Endothelial cell of umbilical vein (primary cell): Measurements from ENCODE around the gene CORO1A. TPM values are rescaled to one million over a fixed set of nuclear protein-coding genes. Genes with fewer than 3 reads are reported as not detected.

Experiments
- BruUV-seq: library from RNA; stranded (reverse); fragments of 400-500 nt; replicated peaks from 2 replicates; lab custom pipeline; 2021; lab: Mats Ljungman, UMichigan
- CTCF ChIA-PET: fragments of 300-600, 350-600 bp; sonication (Branson Sonifier 250); formaldehyde crosslinking; loops from one replicate; lab custom pipeline; 2021; ENCODE audit warnings: antibody characterized with exemption, inconsistent platforms; lab: Charles Lee
- POLR2A ChIA-PET: fragments of 300-600, 350-600 bp; sonication (Branson Sonifier 250); formaldehyde crosslinking; loops from one replicate; lab custom pipeline; 2021; ENCODE audit warnings: antibody characterized with exemption, inconsistent platforms; lab: Charles Lee
- DNase-seq: peaks from one replicate; pipeline ENCODE4 v3.0.0-alpha.2; 2011; ENCODE audit warnings: low read depth, low spot score
- FAIRE-seq: peaks from 2 replicates; lab custom pipeline; 2011; peaks lifted over from hg19 to GRCh38; lab: Jason Lieb, UNC
- H2AFZ ChIP-seq: 2 replicates; pipeline ENCODE4 v1.6.0; 2012; ENCODE audit warnings: low read depth, low read length, control low read depth, inconsistent platforms
- H3K27ac ChIP-seq: 2 replicates; pipeline ENCODE4 v1.5.1; 2011; ENCODE audit warnings: low read depth, mild to moderate bottlenecking, control low read depth, low read length, moderate library complexity; ENCODE audit not compliant: insufficient read depth
- H3K27me3 ChIP-seq, 2 experiments: 2 replicates each; pipeline versions ENCODE4 v1.6.0 to v1.6.1; 2011; ENCODE audit warnings: low read length in 2 of 2, mixed read lengths in 1 of 2; ENCODE audit not compliant: control insufficient read depth in 2 of 2, insufficient read depth in 2 of 2
- H3K36me3 ChIP-seq, 2 experiments: 2 replicates in 1 of 2; 3 replicates in 1 of 2; pipeline ENCODE4 v1.5.1; 2011; ENCODE audit warnings: low read length in 2 of 2, mild to moderate bottlenecking in 1 of 2, moderate library complexity in 1 of 2; ENCODE audit not compliant: control insufficient read depth in 2 of 2, insufficient read depth in 2 of 2; ENCODE audit errors: extremely low read depth in 1 of 2
- H3K4me1 ChIP-seq: 3 replicates; pipeline ENCODE4 v1.5.1; 2011; ENCODE audit warnings: mild to moderate bottlenecking, low read length; ENCODE audit not compliant: control insufficient read depth, insufficient read depth; ENCODE audit errors: extremely low read depth
- H3K4me2 ChIP-seq: 2 replicates; pipeline ENCODE4 v1.6.1; 2011; ENCODE audit warnings: low read length, control low read depth, mixed read lengths; ENCODE audit not compliant: insufficient read depth
- H3K4me3 ChIP-seq, 3 experiments: fragments of 200-600 bp in 1 of 3; sonication (generic), shearing (Covaris generic) in 1 of 3; replicated peaks in 1 of 3; 2 replicates each; pipeline ENCODE4 v1.5.1; 2011 to 2016; ENCODE audit warnings: control low read depth in 3 of 3, low read length in 3 of 3, mild to moderate bottlenecking in 2 of 3, inconsistent platforms in 1 of 3, low read depth in 1 of 3, moderate library complexity in 1 of 3; ENCODE audit not compliant: insufficient read depth in 1 of 3
- H3K79me2 ChIP-seq: 2 replicates; pipeline ENCODE4 v1.6.0; 2012; ENCODE audit warnings: low read length, inconsistent platforms; ENCODE audit not compliant: control insufficient read depth, insufficient read depth
- H3K9ac ChIP-seq: replicated peaks from 2 replicates; pipeline ENCODE3; 2011; ENCODE audit warnings: low read length, control low read depth; ENCODE audit not compliant: insufficient read depth; ENCODE audit errors: extremely low read depth
- H3K9me1 ChIP-seq: replicated peaks from 3 replicates; pipeline ENCODE4 v1.6.0; 2011; ENCODE audit warnings: mild to moderate bottlenecking, low read length; ENCODE audit not compliant: control insufficient read depth, insufficient read depth; ENCODE audit errors: extremely low read depth
- H3K9me3 ChIP-seq: replicated peaks from 2 replicates; pipeline ENCODE4 v1.5.1; 2012; ENCODE audit warnings: low read length, inconsistent platforms; ENCODE audit not compliant: control insufficient read depth, insufficient read depth
- H4K20me1 ChIP-seq: replicated peaks from 2 replicates; pipeline ENCODE3; 2011; ENCODE audit warnings: mild to moderate bottlenecking, low read length; ENCODE audit not compliant: control insufficient read depth, insufficient read depth; ENCODE audit errors: extremely low read depth
- EZH2 ChIP-seq: IDR thresholded peaks from 2 replicates; pipeline ENCODE4 v1.6.1; 2012; ENCODE audit warnings: borderline replicate concordance, low read depth, mild to moderate bottlenecking, moderate library complexity, low read length, inconsistent platforms; ENCODE audit not compliant: severe bottlenecking
- FOS ChIP-seq: IDR thresholded peaks from 2 replicates; pipeline ENCODE4 v1.6.1; 2011; ENCODE audit warnings: mild to moderate bottlenecking, low read length, moderate library complexity, borderline replicate concordance; ENCODE audit not compliant: insufficient read depth
- GATA2 ChIP-seq: IDR thresholded peaks from 2 replicates; pipeline ENCODE4 v1.7.0; 2011; ENCODE audit warnings: low read depth, mild to moderate bottlenecking, moderate library complexity, mixed read lengths, low read length; ENCODE audit not compliant: insufficient read length, insufficient read depth
- JUN ChIP-seq: IDR thresholded peaks from 2 replicates; pipeline ENCODE4 v1.6.1; 2011; ENCODE audit warnings: borderline replicate concordance, low read depth; ENCODE audit not compliant: insufficient read length, insufficient read depth
- MYC ChIP-seq: IDR thresholded peaks from one replicate; pipeline ENCODE4 v1.6.1; 2011; ENCODE audit warnings: mild to moderate bottlenecking, low read depth, low read length
- POLR2A ChIP-seq: IDR thresholded peaks from 2 replicates; pipeline ENCODE4 v1.6.1; 2012; ENCODE audit warnings: low read depth, mild to moderate bottlenecking, control low read depth, low read length
- POLR2AphosphoS5 ChIP-seq: IDR thresholded peaks from 2 replicates; pipeline ENCODE4 v1.6.1; 2012; ENCODE audit warnings: low read depth, mild to moderate bottlenecking, control low read depth, low read length, moderate library complexity; ENCODE audit not compliant: insufficient read depth
- dilution Hi-C: fragments of 300-500 bp; cut with MboI; formaldehyde crosslinking; loops from one replicate; pipeline ENCODE4 v1.15.0; 2019; ENCODE audit warnings: low sequenced_read_pairs; ENCODE audit not compliant: extremely low pct_ligation_motif_present
- intact Hi-C: fragments of 100-400 bp; cut with micrococcal nuclease; formaldehyde crosslinking; loops from one replicate; pipeline ENCODE4 v1.10.0; 2022
- polyA plus RNA-seq, 4 experiments: library from polyadenylated mRNA; depleted of rRNA in 3 of 4; stranded (reverse) in 3 of 4; unstranded in 1 of 4; fragments of >200 nt; gene quantifications; 2 replicates each; pipeline versions ENCODE4 v1.2.1 to v1.2.3, GENCODE V29; 2011 to 2012; ENCODE audit warnings: missing spikeins in 1 of 4
- total RNA-seq: library from RNA; stranded (reverse); gene quantifications from 2 replicates; pipeline ENCODE4 v1.2.3, GENCODE V29; 2021
- TF ChIP-seq, protein P1 (sequence below), 2 donors: IDR thresholded peaks; 1 replicate in 1 of 2; 2 replicates in 1 of 2; pipeline ENCODE4 v1.5.1; 2011; ENCODE audit warnings: low read length in 2 of 2, mild to moderate bottlenecking in 2 of 2, moderate library complexity in 2 of 2, control low read depth in 1 of 2, inconsistent platforms in 1 of 2, low read depth in 1 of 2; ENCODE audit not compliant: insufficient read depth in 1 of 2; ENCODE audit errors: extremely low read depth in 1 of 2
- TF ChIP-seq, protein P2 (sequence below): IDR thresholded peaks from 2 replicates; pipeline ENCODE4 v1.6.1; 2011; ENCODE audit not compliant: insufficient read depth, insufficient read length

CORO1A gene
- total and polyA plus RNA-seq, 2 donors (not counting 3 experiments of a cell fraction or from before 2014, with no cell fraction given) = 6.1 to 6.4 TPM

DNA sequence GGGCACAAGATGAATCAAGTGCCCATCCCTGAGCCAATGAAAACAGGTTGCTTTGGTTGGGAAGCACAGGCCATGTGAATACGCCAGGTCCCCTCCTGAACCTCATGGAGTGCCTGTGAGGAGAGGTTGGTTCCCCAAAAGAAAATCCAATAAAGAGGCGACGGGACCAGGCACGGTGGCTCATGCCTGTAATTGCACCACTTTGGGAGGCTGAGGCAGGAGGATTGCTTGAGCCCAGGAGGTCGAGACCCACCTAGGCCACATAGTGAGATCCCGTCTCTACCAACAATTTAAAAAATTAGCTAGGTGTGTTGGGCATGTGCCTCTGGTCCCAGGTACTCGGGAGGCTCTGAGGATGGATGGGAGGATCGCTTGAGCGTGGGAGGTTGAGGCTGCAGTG lies 3.5 kb upstream of the CORO1A start:
- no peak overlapping the region for H3K27ac ChIP-seq
- dilution Hi-C loops = no loop called here
- no peak for FAIRE-seq
- peaks cover 5% of the 10 kb centered on the region for H3K4me1 ChIP-seq
- no peaks in the 10 kb centered on the region for H3K79me2 ChIP-seq
- CTCF ChIA-PET = interaction anchor here (0.6 to 1.4 kb wide), 2 partner anchors 88 to 552 kb away, joined by 3 to 5 read pairs; partner anchors contain the start of gene TBX6
- no peak overlapping the region for H3K4me2 ChIP-seq
- no peak overlapping the region for H3K9ac ChIP-seq
- POLR2A ChIA-PET = no interaction called here
- TF ChIP-seq POLR2AphosphoS5 (no peak), POLR2A (no peak), JUN (no peak), MYC (no peak), FOS (no peak), EZH2 (no peak), GATA2 (no peak)
- TF ChIP-seq, protein P1, sequence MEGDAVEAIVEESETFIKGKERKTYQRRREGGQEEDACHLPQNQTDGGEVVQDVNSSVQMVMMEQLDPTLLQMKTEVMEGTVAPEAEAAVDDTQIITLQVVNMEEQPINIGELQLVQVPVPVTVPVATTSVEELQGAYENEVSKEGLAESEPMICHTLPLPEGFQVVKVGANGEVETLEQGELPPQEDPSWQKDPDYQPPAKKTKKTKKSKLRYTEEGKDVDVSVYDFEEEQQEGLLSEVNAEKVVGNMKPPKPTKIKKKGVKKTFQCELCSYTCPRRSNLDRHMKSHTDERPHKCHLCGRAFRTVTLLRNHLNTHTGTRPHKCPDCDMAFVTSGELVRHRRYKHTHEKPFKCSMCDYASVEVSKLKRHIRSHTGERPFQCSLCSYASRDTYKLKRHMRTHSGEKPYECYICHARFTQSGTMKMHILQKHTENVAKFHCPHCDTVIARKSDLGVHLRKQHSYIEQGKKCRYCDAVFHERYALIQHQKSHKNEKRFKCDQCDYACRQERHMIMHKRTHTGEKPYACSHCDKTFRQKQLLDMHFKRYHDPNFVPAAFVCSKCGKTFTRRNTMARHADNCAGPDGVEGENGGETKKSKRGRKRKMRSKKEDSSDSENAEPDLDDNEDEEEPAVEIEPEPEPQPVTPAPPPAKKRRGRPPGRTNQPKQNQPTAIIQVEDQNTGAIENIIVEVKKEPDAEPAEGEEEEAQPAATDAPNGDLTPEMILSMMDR (IDR thresholded peaks at IDR 0.05; ENCODE audit: extremely low read depth in 1 of 2, insufficient read depth in 1 of 2, low read depth in 1 of 2, low read length in 2 of 2) = no peak
- TF ChIP-seq, protein P2, sequence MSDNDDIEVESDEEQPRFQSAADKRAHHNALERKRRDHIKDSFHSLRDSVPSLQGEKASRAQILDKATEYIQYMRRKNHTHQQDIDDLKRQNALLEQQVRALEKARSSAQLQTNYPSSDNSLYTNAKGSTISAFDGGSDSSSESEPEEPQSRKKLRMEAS = no peak
- H3K36me3 ChIP-seq = no peaks in the 10 kb centered on the region
- intact Hi-C loops = no loop called here
- no TSS peak for BruUV-seq
- H3K9me1 ChIP-seq = no peaks in the 10 kb centered on the region
- H3K27me3 ChIP-seq = no peaks in the 10 kb centered on the region
- H4K20me1 ChIP-seq = no peaks in the 10 kb centered on the region
- no peak for DNase-seq
- H3K9me3 ChIP-seq = no peaks in the 10 kb centered on the region
- H2AFZ ChIP-seq = no peak overlapping the region
- H3K4me3 ChIP-seq = no peak overlapping the region
